Fibroblast of pulmonary artery (primary cell): ENCODE data around the gene ARHGAP15.
A peak's percentile ranks its signal among the peaks of the same experiment; 100 is the strongest.

Experiments used
- DNase-seq: peaks from one replicate; pipeline ENCODE4 v3.0.0-alpha.2; 2010; ENCODE audit warnings: low read depth
- H3K4me3 ChIP-seq: replicated peaks from 2 replicates; pipeline ENCODE4 v1.5.1; 2011; ENCODE audit warnings: low read depth, mild to moderate bottlenecking, control low read depth, low read length, moderate library complexity
- CTCF ChIP-seq: IDR thresholded peaks from 2 replicates; pipeline ENCODE4 v1.5.1; 2011; ENCODE audit warnings: mild to moderate bottlenecking, control low read depth, low read length, inconsistent platforms; ENCODE audit errors: missing control alignments

The ARHGAP15 gene

GRCh38 chr2:143521396-143521795 is 392.2 kb downstream of the ARHGAP15 start:
- no peak for TF ChIP-seq CTCF
- no peak overlapping the region for H3K4me3 ChIP-seq
- no peak for DNase-seq

- TF ChIP-seq CTCF: no peak
- no peak overlapping the region for H3K4me3 ChIP-seq
- DNase-seq: no peak
Observed at GRCh38 chr2:143522699-143523098, 393.5 kb downstream of the ARHGAP15 start.

GRCh38 chr2:143524119-143524553 is 394.9 kb downstream of the ARHGAP15 start:
- DNase-seq: peak; percentile 57
- no peak for TF ChIP-seq CTCF
- no peak overlapping the region for H3K4me3 ChIP-seq

GRCh38 chr2:143524559-143525401 is 395.6 kb downstream of the ARHGAP15 start:
- H3K4me3 ChIP-seq: no peak overlapping the region
- DNase-seq: no peak
- TF ChIP-seq CTCF: no peak

GRCh38 chr2:143525402-143525860 is 396.2 kb downstream of the ARHGAP15 start:
- no peak for DNase-seq
- H3K4me3 ChIP-seq: no peak overlapping the region
- TF ChIP-seq CTCF: no peak

- H3K4me3 ChIP-seq: no peak overlapping the region
- no peak for DNase-seq
- TF ChIP-seq CTCF: no peak
Observed at GRCh38 chr2:143526498-143526897, 397.3 kb downstream of the ARHGAP15 start.

- no peak for TF ChIP-seq CTCF
- H3K4me3 ChIP-seq: no peak overlapping the region
- no peak for DNase-seq
Observed at GRCh38 chr2:143528021-143528420, 398.8 kb downstream of the ARHGAP15 start.
